GM19455 (cell line): ENCODE measurements around the gene NEDD4L.
"Not testable (repeated sequence)": the region's sequence is repeated elsewhere in the genome, so short reads cannot be mapped to it uniquely, and the experiment has no call there.

Experiments
- ATAC-seq: cut with Tn5 transposase; IDR thresholded peaks from one replicate; pipeline ENCODE4 v1.9.1; 2021; ENCODE audit not compliant: unreplicated experiment

NEDD4L gene

DNA sequence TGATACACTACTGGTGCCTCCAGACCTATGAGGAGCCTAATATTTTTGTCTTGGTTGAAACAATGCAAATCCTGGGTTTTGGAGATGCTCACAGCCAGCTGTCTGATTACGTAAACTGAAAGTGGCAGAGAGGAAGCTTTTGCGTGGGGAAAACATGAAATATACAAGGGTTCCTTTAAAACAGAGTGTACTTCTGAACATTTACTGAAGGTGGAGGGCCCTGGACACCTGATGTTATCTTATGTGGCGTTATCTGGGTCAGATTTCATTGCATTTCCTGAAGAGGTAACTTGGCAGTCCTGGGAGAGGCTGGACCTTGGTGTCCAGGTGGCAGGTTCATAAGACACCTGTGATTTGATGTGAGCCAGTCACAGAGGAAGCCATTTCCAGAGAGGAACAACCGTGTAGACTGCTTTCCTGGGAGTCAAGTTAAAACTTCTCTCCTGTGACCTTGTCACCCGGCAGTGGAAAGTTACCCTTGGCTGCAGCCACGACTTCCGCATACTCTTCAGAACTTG lies 105.0 kb downstream of the NEDD4L start:
- ATAC-seq, result peak; percentile 85

GRCh38 chr18:58150772-58151171 lies 106.7 kb downstream of the NEDD4L start:
- ATAC-seq, result no peak

GRCh38 chr18:58152216-58152615 lies 108.2 kb downstream of the NEDD4L start:
- ATAC-seq, result no peak

GRCh38 chr18:58152891-58153290 lies 108.9 kb downstream of the NEDD4L start:
- no peak for ATAC-seq

- no peak for ATAC-seq
Observed at GRCh38 chr18:58156516-58156915, 112.5 kb downstream of the NEDD4L start.

DNA sequence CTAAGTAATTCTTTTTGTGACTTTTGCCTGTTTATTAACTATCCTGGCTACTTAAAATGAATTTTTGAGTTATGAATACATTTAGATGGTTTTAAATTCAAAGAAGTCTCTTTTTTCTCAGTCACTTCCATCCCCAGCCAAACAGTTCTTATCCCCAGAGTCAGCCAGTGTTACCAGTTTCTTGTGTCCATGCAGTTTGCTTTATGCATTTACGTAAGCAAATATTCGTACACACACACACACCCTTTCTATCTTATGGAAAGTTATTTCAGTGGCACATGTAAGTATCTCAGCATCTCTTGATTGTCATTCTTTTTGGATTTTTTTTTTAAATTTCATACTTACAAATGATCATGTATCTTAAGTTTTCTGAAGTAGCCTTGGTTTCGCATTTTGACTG lies 113.2 kb downstream of the NEDD4L start:
- no peak for ATAC-seq

DNA sequence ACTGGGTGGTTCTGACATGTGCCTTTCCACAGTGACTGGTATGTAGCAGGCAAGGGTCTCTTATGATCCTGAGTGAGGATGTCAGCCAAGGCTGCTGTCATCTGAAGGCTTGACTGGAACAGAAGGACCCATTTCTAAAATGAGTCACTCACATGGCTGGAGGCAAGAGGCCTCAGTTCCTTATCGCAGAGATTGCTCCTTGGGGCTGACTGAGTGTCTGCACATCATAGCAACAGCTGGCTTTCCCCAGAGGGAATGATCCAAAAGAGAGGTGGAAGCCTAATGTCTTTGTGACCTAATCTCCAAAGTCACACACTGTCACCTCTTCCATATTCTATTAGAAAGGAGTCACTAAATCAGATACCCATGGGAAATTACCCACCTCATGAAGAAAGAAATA lies 114.0 kb downstream of the NEDD4L start:
- no peak for ATAC-seq

- no peak for ATAC-seq
Observed at GRCh38 chr18:58158459-58158858, 114.4 kb downstream of the NEDD4L start.

DNA sequence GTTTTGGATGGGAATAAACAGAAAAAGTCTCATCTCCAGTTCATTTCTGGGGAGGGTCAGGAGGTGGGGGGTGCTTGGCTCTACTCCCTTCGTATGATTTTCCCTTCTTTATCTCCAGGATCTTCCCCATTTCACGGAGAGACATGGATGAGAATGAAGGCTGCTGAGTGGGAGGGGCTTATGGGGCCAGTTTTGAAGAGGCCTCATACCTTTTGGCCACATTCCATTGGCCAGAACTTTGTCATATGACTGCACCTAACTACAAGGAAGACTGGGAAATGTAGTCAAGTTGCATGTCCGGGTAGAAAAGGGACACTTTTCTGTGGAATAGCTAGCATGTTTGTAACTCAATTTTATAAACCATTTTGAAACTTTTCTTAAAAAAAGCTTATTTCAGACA lies 117.6 kb downstream of the NEDD4L start:
- ATAC-seq, result no peak

DNA sequence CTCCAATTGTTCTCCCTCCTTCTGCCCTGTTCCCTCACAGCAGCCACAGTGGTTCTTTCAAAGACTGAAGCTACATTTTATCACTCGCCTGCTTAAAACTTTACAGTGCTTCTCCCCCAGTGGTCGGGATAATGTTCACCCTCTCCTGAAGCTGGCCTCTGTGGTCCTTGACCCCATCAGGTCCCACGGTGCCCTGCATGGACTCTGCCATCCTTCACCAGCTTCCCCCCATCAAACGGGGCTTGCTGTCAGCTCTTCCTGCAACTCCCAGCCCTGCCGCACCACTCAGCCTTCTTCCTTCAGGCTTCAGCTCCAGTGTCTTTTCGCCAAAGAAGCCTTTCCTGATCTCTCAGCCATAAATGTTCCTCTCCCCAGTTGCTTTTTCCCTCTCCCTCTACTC lies 118.1 kb downstream of the NEDD4L start:
- no peak for ATAC-seq

DNA sequence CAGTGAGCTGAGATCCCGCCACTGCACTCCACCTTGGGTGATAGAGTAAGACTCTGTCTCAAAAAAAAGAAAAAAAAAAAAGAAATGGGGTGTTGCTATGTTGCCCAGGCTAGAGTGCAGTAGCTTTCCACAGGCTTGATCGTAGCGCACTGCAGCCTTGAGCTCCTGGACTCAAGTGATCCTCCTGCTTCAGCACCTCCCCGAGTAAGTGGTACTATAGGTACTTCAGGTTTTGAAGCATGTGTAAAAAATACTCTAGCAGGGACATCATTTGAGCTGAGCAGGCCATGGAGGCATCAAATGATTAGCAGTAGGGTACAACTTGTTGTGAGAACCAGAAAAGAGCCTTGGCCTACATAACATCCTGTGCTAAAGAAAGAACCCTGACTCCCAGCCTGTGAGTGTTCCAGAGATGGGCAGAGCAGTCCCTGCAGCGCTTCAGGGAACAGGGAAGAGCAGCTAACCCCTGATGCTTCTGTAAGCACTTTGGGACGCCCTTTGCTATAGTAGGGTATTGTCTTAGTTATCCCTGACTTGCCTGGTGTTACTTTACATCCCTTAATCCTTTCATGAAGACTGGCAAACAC lies 119.1 kb downstream of the NEDD4L start:
- ATAC-seq, result no peak

- no peak for ATAC-seq
Observed at GRCh38 chr18:58166278-58166844, 122.3 kb downstream of the NEDD4L start.

DNA sequence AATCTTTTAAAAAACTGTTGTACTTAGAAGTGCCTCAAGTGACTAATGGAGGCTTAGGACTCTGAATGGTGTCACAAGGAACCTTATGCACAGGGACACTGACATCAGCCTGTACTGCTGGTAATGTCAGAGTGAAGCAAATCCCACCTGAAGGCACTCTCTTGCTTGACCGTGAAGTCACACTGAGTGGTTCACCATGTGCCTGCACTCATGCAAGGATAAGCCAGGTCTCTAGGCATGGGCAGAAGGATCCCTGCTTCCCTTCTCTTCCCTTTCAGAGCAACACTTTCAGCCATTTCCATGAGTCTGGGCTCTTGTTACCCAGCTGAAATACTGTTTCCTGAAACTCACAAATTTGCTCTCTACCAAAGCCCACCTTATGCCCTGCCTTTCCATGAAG lies 123.0 kb downstream of the NEDD4L start:
- ATAC-seq, result no peak

DNA sequence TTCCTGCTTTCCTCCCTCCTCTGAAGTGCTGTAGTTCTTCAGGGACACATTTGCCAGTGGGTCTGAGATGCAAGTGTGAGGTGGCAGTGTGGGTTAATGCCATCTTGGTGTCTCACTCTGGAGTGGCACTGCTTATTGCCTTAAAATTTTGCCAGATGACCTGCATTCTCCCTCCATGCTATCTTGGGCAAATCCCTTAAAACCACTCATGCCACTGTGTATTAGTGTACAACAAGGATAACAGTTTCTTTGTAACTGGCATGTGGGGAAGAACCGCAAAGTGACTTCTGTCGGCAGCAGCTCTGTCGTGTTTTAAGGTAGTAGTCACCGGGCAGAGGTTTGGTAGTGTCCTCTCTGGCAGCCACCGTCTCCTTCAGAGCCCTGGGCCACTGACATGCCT lies 124.2 kb downstream of the NEDD4L start:
- no peak for ATAC-seq

DNA sequence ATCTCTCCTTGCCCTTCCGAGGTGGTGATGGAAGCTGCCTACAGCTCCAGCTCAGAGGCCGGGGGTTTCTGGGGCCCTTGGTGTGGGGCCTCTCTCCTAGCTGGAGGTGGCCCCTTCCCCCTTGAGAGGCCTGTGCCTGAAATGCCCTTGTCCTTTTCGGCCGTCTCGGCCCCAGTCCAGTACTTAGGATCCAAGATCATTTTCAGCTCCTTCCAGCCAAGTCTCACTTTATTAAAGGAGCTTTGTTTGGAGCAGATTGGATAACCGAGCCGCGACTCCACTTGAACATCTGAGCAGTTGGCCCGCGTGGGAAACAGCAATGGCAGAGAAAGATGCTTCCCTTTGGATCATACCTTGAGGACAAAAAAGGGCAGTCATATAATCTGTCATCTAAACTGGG lies 125.0 kb downstream of the NEDD4L start:
- ATAC-seq, result no peak

GRCh38 chr18:58169472-58169871 lies 125.4 kb downstream of the NEDD4L start:
- ATAC-seq, result no peak

DNA sequence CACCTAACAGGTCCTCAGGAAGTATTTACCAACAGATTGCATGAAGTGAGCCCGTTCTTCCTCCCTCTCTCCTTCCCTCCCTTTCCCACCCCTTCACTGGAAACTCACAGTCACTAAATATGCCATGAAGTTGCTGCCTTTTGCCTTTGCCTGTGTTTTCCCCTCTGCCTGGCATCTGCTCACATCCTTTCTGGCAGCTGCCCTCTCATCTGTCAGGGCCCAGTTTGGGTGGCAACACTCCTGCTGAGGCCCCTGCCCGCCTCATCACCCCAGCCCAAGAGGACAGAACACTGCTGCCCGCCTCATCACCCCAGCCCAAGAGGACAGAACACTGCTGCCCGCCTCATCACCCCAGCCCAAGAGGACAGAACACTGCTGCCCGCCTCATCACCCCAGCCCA lies 126.0 kb downstream of the NEDD4L start:
- not testable (repeated sequence) for ATAC-seq

DNA sequence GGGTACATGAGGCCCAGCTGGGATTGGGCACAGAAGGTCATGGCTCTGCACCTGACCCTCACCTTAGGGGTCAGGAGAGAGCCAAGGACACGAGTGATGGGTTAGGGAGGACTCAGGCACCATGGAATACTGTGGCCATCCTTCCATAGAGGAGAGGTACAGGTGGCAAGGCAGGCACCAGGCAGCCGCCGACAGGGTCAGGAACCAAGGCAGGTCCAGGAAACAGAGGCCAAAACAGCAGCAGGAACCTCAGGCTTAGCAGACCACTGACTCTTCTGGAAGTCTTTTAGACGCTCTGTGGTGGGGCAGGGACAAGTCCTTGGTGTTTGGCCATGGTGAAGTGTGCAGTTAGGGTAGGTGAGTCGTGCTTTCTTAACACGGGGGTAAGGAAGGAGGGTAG lies 128.0 kb downstream of the NEDD4L start:
- ATAC-seq, result no peak

GRCh38 chr18:58174285-58174684 lies 130.3 kb downstream of the NEDD4L start:
- no peak for ATAC-seq

GRCh38 chr18:58175122-58175785 lies 131.2 kb downstream of the NEDD4L start:
- no peak for ATAC-seq

DNA sequence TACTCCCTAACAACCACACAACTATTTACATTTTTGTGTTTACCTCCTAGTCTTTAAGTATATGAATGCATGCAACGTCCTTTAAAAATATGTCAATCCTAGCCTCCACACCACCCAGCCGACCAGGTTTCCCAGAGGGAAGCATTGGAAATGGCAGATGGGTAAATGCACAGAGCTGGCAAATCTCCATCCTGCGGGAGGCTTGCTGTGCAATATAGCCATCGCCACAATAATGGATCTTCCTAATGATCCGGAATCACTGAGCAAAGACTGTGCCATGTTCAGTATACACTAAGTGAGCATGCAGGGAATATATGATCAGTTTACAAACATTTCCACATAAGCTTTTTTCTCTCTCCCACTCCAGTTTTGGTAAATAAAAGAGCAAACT lies 131.8 kb downstream of the NEDD4L start:
- ATAC-seq, result no peak

DNA sequence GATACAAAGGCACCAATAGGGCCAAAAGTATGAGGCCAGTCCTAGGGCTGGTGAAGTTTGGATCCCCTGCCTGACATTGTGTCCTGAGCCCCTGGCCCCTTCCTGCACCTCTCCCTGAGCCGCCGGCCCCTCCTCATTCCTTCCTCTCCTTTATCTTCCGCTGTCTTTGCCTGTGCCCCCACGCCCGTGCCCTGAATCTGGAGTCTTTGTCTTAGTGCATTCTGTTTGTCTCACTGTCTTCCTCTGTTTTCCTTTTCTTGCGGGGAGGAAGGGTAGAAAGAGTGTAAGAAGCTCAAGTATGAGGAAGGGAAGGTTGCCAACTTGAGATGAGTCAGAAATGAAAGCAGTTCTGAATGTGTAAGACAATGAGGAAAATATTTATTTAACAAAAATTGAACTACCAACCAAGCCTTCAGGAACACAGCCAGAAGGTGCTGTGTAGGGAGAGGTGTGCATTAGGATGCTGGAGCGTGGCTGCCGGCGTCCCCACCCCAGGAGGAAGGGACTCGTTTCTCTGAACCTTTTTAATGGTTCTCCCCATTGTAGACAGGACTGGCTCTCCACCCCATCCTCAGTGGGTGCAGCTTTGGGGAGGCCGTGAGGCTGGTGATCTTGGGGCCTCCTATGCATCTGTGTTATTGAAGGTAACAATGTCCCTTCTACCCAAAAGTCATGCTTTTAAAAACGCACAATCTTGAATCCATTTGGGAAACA lies 133.1 kb downstream of the NEDD4L start:
- no peak for ATAC-seq
